GM21737 (cell line): Measurements from ENCODE around the gene SIM2.

ENCODE experiments used
- ATAC-seq: cut with Tn5 transposase; IDR thresholded peaks from one replicate; pipeline ENCODE4 v1.9.1; 2021; ENCODE audit warnings: mild to moderate bottlenecking, moderate library complexity; ENCODE audit not compliant: unreplicated experiment

SIM2 gene

DNA sequence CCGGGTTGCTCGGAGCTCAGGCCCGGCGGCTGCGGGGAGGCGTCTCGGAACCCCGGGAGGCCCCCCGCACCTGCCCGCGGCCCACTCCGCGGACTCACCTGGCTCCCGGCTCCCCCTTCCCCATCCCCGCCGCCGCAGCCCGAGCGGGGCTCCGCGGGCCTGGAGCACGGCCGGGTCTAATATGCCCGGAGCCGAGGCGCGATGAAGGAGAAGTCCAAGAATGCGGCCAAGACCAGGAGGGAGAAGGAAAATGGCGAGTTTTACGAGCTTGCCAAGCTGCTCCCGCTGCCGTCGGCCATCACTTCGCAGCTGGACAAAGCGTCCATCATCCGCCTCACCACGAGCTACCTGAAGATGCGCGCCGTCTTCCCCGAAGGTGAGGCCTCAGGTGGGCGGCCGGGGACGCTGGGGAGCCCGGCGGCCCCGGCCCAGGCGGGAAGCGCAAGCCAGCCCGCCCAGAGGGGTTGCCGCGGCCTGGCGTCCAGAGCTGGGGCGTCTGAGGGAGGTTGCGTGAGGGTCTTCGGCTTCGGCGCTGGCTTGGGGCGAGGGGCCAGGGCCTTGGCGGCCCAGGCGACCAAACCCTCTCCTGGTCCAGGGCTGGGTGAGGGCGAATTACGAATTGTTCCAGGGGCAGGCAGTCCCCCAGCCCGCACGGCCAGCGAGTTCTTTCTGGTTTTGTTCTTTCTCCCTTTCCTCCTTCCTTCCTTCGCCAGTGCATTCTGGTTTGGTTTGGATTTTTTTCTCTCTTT lies 805 bp downstream of the SIM2 start:
- ATAC-seq = no peak

DNA sequence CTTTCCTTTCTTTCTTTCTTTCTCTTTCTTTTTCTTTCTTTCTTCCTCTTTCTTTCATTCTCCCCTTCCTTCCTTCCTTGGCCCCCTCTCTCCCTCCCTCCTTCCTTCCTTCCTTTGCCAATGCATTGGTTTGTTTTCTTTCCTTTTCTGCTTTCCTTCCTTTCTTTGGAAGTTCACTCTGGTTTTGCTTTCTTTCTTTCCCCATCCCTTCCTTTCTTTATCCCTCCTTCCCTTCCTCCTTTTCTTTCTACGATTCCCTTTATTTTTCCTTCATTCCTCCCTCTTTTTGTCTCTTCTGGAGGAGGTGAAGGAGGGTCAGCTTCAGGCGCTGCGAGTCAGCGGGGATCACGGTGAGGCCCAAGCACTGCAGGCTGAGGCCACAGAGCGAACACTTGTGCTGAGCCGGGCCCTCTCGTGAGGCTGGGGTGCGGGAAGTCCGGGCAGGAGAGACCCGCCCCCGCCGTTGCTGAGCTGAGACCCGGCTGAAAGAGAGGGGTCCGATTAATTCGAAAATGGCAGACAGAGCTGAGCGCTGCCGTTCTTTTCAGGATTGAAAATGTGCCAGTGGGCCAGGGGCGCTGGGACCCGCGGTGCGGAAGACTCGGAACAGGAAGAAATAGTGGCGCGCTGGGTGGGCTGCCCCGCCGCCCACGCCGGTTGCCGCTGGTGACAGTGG lies 1.5 kb downstream of the SIM2 start:
- no peak for ATAC-seq

DNA sequence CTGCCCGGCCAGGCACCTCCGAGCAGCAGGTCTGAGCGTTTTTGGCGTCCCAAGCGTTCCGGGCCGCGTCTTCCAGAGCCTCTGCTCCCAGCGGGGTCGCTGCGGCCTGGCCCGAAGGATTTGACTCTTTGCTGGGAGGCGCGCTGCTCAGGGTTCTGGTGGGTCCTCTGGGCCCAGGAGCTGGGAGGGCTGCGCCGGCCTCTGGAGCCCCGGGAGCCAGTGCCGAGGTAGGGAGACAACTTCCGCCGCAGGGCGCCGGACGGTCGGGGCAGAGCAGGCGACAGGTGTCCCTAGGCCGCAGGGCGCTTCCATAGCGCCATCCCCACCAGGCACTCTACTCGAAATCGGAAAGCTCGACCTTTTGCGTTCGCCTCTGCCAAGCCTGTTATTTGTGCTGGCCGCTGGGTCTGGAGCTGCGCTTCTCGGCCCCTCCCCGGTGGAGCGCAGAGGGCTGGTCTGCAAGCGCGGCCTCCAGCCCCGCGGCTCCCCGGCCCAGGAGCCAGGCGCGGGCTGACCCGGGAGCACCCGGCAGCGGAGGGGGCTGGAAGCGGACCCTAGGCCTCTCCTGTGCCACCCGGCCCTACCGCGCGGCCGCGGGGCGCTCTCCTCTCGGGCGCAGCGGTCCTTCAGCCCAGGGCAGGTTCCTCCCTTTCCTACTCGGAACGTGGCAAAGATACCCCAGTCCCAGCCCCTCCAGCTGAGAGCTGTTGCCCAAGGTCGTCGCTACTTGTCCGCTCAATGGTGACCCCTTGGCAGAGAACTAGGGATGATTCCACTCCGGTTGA lies 2.2 kb downstream of the SIM2 start:
- ATAC-seq = no peak

DNA sequence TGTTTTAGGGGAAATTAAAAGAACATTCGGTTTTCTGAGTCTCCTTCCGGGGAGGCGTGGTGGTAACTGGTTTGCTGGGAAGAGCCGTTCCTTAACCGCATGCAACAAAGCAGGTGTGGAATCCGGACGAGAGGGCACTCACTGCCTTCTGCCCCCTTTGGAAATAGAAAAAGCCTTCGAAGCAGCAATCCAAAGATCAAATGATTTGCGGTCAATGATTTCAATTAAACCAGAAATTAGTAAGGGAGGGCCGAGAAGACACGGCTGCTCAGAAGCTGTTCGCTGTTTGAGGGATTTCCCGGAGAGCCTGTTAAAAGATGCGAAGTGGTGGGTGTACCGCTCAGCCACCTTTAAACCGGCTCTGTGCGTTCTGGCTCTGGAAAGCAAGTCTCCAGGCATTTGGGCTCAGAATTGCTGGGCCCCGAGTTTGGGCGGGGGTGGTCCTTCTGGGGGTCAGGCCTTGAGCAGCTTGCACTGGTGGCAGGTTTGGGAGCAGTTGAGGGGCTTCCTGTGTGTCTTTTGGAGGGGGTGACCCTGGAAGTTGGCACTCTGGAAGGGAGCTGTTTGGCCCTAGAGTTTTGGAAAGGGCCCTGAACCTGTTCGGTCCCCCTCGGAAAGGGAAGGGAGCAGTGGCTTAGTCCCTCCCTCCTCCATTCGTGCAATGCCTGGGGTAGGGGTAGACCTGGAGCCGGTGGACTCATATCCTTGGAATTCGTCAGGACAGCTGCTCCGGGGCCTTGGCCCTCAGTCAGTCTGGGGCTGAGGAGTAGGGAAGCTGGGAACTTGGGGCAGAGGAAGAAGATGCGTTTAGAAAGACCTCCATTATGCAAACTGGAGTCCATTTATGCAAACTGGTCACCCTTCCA lies 3.1 kb downstream of the SIM2 start:
- no peak for ATAC-seq

DNA sequence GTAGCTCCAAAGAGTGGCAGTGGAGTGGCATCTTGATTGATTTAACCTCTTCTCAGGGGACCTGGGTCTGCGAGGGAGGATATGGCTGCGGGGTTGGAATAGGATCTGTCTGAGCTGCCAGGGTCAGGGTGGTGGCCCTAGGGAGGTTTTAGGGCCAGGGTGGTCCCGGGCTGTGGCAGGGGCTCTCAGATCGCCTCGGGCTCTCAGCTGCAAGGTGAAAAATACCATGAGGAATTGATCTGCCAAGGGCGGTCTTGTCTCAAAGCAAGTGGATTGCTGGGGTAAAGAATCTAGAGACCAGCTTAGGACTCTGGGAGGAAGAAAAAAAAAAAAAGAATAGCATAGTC lies 3.7 kb downstream of the SIM2 start:
- no peak for ATAC-seq

DNA sequence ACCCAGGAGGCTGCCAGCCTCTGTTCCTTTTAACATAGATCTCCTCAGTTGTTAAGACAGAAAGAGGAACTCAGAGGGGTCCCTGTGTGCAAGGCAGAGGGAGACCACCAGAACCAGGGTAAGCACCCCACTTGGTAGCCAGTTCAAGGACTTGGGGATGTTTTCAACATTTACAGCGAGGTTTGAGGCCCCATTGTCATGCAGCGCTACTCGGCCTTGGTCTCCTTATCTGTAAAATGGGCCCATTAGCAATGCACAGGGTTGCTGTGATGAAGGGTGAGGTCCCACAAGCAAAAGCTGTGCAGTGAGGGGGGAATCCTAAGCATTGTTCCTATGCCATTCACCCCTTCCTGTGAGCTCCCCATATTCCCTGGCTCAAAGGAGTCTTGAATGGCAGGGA lies 4.2 kb downstream of the SIM2 start:
- ATAC-seq = no peak

DNA sequence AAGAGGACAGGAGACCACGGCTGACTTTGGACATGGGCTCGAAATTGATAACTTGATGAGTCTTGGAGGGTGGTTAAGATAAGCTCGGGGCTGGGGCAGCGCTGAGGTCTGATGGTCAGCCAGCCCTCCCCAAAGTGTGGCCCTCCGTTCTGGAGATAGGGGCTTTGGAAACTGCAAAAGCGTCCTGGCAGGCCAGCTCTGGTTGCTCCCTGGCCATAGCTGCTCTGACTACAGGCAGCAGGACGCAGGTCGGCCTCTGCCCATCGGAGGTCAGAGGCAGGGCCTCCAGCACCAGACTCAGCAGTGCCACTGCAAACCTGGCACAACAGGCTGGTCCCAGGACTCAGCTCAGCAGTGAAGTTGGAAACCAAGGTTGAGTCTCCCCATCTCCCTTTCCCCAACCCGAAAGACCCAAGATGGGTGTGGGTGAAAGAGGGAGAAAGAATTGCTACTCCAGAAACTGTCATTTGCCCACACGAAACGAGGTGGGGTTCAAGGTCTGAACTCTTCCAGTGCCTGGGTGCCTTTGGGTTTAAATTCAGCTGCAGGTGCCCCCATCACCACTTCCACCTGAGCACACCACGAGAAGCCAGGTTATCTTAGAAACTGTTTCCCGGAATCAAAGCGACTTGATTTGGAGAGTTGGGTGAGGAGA lies 4.8 kb downstream of the SIM2 start:
- ATAC-seq = no peak

DNA sequence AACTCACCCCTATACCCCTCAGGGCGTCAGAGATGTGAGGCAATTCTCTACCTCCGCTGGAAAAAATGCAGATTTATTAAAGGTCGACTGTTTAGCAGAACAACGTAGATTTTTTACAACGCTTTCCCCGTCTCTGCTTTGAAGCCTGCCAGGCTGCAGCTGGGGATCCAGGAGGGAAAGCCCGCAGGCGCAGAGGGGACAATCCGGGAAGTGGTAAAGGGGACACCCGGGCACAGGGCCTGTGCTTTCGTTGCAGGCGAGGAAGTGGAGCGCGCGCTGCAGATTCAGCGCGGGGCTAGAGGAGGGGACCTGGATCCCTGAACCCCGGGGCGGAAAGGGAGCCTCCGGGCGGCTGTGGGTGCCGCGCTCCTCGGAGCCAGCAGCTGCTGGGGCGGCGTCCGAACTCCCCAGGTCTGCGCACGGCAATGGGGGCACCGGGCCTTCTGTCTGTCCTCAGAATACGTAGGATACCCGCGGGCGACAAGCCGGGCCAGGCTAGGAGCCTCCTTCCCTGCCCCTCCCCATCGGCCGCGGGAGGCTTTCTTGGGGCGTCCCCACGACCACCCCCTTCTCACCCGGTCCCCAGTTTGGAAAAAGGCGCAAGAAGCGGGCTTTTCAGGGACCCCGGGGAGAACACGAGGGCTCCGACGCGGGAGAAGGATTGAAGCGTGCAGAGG lies 5.5 kb downstream of the SIM2 start:
- no peak for ATAC-seq

DNA sequence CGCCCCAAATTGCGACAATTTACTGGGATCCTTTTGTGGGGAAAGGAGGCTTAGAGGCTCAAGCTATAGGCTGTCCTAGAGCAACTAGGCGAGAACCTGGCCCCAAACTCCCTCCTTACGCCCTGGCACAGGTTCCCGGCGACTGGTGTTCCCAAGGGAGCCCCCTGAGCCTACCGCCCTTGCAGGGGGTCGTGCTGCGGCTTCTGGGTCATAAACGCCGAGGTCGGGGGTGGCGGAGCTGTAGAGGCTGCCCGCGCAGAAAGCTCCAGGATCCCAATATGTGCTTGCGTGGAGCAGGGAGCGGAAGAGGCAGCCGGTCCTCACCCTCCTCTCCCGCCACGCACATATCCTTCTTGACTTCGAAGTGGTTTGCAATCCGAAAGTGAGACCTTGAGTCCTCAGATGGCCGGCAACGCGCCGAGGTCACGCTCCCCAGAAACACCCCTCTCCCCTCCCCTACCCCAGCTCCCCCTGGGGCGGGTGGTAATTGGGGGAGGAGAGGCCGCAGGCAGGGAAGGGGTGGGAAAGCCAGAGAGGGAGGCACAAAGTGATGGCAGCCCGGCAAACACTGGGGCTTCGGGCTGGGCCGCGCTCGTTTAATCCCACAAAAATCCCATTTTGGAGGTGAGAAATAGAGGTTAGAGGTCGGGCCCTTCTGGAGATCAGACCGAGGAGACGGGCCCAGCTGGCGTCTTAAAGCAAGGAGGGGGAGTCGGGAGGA lies 6.2 kb downstream of the SIM2 start:
- ATAC-seq = no peak

DNA sequence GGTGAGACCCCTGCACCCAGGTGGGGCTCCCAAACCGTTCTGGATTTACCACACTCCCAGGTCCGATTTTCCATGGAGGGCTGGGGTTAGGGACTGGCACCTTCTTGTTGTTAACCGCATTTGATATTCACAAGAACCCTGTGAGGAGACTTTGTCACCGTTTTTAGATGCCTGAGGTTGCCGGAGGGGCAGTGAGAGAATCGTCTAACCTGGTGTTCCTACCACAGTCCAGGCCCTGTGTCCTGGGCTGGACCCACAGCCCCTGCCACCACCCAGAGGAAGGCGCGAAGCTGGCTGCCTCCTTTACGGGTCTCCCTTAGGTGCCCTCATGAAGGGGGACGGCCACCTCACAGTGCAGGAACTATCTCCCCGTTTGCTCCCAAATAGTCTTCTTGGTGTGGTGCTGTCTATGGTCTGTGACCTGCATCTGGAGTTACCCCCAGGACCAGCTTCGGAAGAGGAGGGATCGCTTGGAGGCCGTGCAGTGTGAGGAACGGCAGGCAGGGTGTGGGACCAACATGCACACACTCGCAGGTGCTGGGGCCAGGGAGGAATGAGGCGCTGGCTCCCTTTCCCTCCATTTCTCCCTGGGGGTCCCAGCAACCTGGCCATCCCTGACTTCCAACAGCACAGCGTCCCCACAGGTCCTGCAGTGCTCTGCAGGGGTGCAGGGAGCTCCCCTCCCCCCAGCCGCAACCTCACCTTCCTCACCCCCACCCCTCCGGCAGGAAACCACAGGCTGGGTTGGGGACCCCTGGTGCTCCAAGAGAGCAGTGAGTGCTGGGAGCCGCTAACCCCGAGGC lies 7.0 kb downstream of the SIM2 start:
- no peak for ATAC-seq

DNA sequence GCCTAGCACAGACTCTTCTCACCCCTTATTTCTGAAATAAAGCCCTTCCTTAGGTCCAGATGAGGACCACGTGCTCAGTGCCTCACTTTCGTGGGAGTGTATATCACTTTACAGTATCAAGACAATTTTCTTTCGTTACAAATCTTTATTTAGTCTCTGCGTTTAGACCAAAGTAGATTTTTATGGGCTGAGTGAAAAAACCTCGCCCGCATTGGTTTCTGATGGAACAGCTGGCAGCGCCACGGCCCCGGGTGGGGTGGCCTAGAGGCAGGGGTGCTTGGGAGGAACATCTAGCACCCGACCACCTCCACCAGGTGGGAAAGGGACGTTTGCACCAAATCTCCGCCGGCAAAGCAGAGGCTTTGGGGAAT lies 7.6 kb downstream of the SIM2 start:
- ATAC-seq = no peak

DNA sequence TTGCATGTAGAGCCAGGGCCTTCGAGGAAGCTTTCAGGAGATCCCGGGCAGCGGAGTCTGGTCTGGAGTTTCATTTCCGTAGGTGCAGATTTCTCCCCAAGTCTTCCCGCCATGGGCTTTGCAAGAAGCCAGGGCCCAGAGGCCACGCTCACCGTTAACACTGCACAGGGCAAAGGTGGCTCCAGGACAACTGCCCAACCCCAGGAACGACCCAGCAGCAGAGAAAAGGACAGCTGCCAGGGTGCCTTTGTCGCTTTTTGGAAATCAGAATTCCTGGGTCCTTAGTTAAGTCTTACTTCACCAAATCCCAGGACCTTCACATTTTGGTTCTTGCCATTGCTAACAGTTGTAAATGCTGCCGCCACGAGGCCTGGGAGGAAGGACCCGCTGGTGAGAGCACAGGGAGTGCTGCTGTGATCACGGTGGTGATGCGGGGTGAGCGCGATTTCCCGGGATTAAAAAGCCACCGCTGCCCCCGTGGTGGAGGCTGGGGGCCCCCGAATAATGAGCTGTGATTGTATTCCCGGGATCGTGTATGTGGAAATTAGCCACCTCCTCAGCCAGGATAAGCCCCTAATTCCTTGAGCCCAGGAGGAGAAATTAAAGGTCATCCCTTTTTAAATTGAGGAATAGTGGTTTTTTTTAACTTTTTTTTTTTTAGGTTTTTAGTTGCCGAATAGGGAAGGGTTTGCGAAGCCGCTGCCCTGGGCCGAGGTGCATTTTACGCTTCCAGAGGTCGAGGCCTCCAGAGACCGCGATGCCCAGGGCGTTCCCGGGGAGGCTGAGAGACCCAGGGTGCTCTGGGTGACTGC lies 8.2 kb downstream of the SIM2 start:
- no peak for ATAC-seq

DNA sequence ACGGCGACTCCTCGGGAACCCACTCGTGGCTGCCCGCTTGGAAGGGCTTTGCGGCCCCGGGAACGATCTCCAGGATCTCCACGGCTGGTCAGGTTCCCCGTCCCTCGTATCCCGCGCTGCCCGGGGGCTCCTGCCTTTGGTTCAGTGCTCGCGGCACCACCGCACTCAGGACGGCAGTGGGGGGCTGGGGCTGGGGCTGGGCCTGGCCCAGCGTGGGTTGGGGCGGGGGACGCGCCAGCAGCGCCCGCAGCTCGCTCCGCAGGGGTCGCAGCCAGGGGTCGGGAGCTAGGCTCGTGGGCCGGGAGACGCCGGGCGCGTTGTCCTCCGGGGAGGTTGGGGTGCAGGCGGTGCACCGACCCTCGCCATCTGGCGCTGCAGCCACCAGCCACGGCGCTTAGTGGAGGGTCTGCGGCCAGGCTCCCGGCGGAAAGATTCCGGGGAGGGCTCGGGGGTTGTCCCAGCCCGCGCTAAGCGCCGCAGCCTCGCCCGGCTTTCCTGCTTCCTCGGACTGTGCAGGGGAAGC lies 8.9 kb downstream of the SIM2 start:
- no peak for ATAC-seq

DNA sequence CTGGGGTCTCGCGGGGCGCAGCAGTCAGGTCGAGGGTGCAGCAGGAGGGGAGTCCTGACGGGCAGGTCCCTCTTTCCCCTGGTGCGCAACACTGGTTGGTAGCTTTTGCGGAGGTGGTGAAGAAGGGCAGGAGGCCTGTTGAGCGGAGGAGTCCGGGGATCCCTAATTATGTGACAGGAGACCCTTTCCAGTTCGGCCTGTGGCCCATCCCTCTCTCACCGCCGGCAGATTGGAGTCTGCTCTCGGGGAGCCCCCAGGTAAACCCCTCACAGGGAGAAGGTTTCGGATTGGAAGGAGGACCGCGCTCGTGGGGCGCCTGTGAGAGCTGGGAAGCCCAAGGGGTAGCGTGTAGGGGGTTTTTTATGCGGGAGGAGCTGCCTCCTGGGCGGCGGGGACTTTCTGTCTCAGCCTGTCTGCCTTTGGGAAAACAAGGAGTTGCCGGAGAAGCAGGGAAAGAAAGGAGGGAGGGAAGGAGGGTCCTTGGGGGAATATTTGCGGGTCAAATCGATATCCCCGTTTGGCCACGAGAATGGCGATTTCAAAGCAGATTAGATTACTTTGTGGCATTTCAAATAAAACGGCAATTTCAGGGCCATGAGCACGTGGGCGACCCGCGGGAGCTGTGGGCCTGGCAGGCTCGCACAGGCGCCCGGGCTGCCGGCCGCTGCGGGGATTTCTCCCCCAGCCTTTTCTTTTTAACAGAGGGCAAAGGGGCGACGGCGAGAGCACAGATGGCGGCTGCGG lies 9.5 kb downstream of the SIM2 start:
- no peak for ATAC-seq

DNA sequence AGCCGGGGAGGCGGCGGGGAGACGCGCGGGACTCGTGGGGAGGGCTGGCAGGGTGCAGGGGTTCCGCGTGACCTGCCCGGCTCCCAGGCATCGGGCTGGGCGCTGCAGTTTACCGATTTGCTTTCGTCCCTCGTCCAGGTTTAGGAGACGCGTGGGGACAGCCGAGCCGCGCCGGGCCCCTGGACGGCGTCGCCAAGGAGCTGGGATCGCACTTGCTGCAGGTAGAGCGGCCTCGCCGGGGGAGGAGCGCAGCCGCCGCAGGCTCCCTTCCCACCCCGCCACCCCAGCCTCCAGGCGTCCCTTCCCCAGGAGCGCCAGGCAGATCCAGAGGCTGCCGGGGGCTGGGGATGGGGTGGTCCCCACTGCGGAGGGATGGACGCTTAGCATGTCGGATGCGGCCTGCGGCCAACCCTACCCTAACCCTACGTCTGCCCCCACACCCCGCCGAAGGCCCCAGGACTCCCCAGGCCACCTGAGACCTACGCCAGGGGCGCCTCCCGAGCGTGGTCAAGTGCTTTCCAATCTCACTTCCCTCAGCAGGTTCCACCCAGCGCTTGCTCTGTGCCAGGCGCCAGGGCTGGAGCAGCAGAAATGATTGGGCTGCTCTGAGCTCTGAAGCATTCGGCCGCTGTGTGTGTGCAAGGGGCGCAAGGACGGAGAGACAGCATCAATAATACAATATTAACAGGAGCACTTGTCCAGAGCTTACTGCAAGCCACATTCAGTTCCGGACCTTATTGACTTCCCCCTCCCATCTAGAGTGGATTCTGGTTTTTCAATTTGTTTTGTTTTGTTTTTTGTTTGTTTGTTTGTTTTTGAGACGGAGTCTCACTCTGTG lies 10.3 kb downstream of the SIM2 start:
- no peak for ATAC-seq
